ENCODE results near the gene PDE1C.

DNA sequence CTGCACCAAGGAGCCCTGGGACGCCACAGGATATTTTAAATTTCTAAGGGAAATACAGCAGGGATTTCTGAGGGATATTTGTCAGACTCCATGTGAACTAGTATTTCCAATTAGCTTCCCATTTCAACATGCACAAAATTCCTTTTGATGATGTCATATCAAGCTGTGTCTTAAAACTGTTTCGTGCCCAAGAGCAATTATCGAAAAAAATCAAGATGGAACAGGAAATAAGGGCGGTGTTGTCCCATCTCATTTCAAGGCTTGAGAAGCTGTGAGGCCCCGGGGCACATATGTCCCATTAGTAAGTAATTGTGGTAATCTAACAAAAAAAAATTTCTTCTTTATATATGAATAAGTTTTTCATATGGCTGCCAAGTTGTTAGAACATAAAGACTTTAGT is 335.8 kb downstream of the PDE1C start:
- no peak for TF ChIP-seq MXI1 (IDR thresholded peaks at IDR 0.05; ENCODE audit: low read depth, low read length)
- TF ChIP-seq, protein P1, sequence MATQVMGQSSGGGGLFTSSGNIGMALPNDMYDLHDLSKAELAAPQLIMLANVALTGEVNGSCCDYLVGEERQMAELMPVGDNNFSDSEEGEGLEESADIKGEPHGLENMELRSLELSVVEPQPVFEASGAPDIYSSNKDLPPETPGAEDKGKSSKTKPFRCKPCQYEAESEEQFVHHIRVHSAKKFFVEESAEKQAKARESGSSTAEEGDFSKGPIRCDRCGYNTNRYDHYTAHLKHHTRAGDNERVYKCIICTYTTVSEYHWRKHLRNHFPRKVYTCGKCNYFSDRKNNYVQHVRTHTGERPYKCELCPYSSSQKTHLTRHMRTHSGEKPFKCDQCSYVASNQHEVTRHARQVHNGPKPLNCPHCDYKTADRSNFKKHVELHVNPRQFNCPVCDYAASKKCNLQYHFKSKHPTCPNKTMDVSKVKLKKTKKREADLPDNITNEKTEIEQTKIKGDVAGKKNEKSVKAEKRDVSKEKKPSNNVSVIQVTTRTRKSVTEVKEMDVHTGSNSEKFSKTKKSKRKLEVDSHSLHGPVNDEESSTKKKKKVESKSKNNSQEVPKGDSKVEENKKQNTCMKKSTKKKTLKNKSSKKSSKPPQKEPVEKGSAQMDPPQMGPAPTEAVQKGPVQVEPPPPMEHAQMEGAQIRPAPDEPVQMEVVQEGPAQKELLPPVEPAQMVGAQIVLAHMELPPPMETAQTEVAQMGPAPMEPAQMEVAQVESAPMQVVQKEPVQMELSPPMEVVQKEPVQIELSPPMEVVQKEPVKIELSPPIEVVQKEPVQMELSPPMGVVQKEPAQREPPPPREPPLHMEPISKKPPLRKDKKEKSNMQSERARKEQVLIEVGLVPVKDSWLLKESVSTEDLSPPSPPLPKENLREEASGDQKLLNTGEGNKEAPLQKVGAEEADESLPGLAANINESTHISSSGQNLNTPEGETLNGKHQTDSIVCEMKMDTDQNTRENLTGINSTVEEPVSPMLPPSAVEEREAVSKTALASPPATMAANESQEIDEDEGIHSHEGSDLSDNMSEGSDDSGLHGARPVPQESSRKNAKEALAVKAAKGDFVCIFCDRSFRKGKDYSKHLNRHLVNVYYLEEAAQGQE (IDR thresholded peaks at IDR 0.05; ENCODE audit: low read depth, low read length), result no peak
- no peak for TF ChIP-seq EP300 (IDR thresholded peaks at IDR 0.05; ENCODE audit: borderline replicate concordance in 1 of 2, low read depth in 1 of 2, low read length in 1 of 2)
- no peak for TF ChIP-seq TAF1 (IDR thresholded peaks at IDR 0.05; ENCODE audit: borderline replicate concordance, low read depth, low read length)
- TF ChIP-seq, protein P2, sequence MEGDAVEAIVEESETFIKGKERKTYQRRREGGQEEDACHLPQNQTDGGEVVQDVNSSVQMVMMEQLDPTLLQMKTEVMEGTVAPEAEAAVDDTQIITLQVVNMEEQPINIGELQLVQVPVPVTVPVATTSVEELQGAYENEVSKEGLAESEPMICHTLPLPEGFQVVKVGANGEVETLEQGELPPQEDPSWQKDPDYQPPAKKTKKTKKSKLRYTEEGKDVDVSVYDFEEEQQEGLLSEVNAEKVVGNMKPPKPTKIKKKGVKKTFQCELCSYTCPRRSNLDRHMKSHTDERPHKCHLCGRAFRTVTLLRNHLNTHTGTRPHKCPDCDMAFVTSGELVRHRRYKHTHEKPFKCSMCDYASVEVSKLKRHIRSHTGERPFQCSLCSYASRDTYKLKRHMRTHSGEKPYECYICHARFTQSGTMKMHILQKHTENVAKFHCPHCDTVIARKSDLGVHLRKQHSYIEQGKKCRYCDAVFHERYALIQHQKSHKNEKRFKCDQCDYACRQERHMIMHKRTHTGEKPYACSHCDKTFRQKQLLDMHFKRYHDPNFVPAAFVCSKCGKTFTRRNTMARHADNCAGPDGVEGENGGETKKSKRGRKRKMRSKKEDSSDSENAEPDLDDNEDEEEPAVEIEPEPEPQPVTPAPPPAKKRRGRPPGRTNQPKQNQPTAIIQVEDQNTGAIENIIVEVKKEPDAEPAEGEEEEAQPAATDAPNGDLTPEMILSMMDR (IDR thresholded peaks at IDR 0.05), result no peak
- TF ChIP-seq TEAD4 (IDR thresholded peaks at IDR 0.05; ENCODE audit: borderline replicate concordance, insufficient read depth), result no peak

Data from SK-N-SH (cell line).